IMR-90 (cell line): ENCODE data around the gene OR13C9. TPM values are rescaled to one million over a fixed set of nuclear protein-coding genes. Genes with fewer than 3 reads are reported as not detected.
"Not testable (repeated sequence)": the region's sequence is repeated elsewhere in the genome, so short reads cannot be mapped to it uniquely, and the experiment has no call there.

Source experiments
- ATAC-seq: fragments of 200-7000 bp; cut with Tn5 transposase; 2 replicates; pipeline ENCODE4 v1.9.1; 2020; ENCODE audit warnings: low read depth, mild to moderate bottlenecking, moderate library complexity
- BruUV-seq: library from RNA; stranded (reverse); fragments of 400-500 nt; replicated peaks from 2 replicates; lab custom pipeline; 2021; lab: Mats Ljungman, UMichigan
- CTCF ChIA-PET: fragments of 300-600 bp; formaldehyde crosslinking; extraction: SDS; loops from one replicate; lab custom pipeline; 2021; ENCODE audit warnings: antibody characterized with exemption; lab: Yijun Ruan, JAX
- POLR2A ChIA-PET: fragments of 300-600 bp; sonication (Branson Sonifier 250); formaldehyde crosslinking; loops from one replicate; lab custom pipeline; 2022; ENCODE audit warnings: antibody characterized with exemption; ENCODE audit not compliant: unreplicated experiment; lab: Charles Lee
- DNase-seq: peaks from one replicate; pipeline ENCODE4 v3.0.0; 2013
- H2AFZ ChIP-seq: replicated peaks from 2 replicates; pipeline ENCODE3; 2013; ENCODE audit warnings: low read length, mild to moderate bottlenecking; ENCODE audit not compliant: poor library complexity
- H2AK5ac ChIP-seq: 2 replicates; pipeline ENCODE4 v1.6.1; 2013; ENCODE audit warnings: low read depth, low read length, inconsistent platforms
- H2AK9ac ChIP-seq: replicated peaks from 2 replicates; pipeline ENCODE3; 2013; ENCODE audit warnings: mild to moderate bottlenecking, low read depth, low read length, moderate library complexity; ENCODE audit not compliant: poor library complexity
- H2BK120ac ChIP-seq: 2 replicates; pipeline ENCODE4 v1.6.1; 2013; ENCODE audit warnings: low read depth, low read length, inconsistent platforms
- H2BK15ac ChIP-seq: 3 replicates; pipeline ENCODE4 v1.6.1; 2013; ENCODE audit warnings: low read depth, low read length, inconsistent platforms
- H2BK20ac ChIP-seq: 2 replicates; pipeline ENCODE4 v1.6.1; 2013; ENCODE audit warnings: low read depth, mild to moderate bottlenecking, inconsistent platforms, low read length, moderate library complexity
- H2BK5ac ChIP-seq: 2 replicates; pipeline ENCODE4 v1.6.1; 2013; ENCODE audit warnings: mild to moderate bottlenecking, low read depth, low read length, inconsistent platforms; ENCODE audit not compliant: poor library complexity, severe bottlenecking
- H3K14ac ChIP-seq: replicated peaks from 2 replicates; pipeline ENCODE4 v1.6.1; 2013; ENCODE audit warnings: low read depth, low read length, inconsistent platforms
- H3K18ac ChIP-seq: 2 replicates; pipeline ENCODE4 v1.6.1; 2013; ENCODE audit warnings: low read depth, low read length, control low read depth
- H3K23ac ChIP-seq: 2 replicates; pipeline ENCODE4 v1.6.1; 2013; ENCODE audit warnings: low read depth, low read length, inconsistent platforms
- H3K27ac ChIP-seq: 2 replicates; pipeline ENCODE4 v1.5.1; 2013; ENCODE audit warnings: mild to moderate bottlenecking, control low read depth, low read length; ENCODE audit not compliant: insufficient read depth
- H3K27me3 ChIP-seq: 2 replicates; pipeline ENCODE4 v1.6.1; 2013; ENCODE audit warnings: low read length; ENCODE audit not compliant: control insufficient read depth, insufficient read depth
- H3K36me3 ChIP-seq: 2 replicates; pipeline ENCODE4 v1.6.1; 2013; ENCODE audit warnings: low read length, mixed read lengths; ENCODE audit not compliant: control insufficient read depth, insufficient read depth
- H3K4ac ChIP-seq: 2 replicates; pipeline ENCODE4 v1.6.1; 2013; ENCODE audit warnings: low read depth, low read length, inconsistent platforms
- H3K4me1 ChIP-seq: 2 replicates; pipeline ENCODE4 v1.6.1; 2013; ENCODE audit warnings: low read length, mixed read lengths; ENCODE audit not compliant: control insufficient read depth, insufficient read depth
- H3K4me2 ChIP-seq: 2 replicates; pipeline ENCODE4 v1.6.1; 2013; ENCODE audit warnings: low read depth, mild to moderate bottlenecking, control low read depth, low read length, moderate library complexity
- H3K4me3 ChIP-seq: 2 replicates; pipeline ENCODE4 v1.5.1; 2013; ENCODE audit warnings: low read depth, mild to moderate bottlenecking, control low read depth, low read length, moderate library complexity; ENCODE audit not compliant: insufficient read depth
- H3K56ac ChIP-seq: 2 replicates; pipeline ENCODE4 v1.6.1; 2013; ENCODE audit warnings: low read length, inconsistent platforms; ENCODE audit not compliant: insufficient read depth; ENCODE audit errors: extremely low read depth
- H3K79me1 ChIP-seq, 2 experiments: 2 replicates each; pipeline ENCODE4 v1.6.1; 2013; ENCODE audit warnings: low read length in 2 of 2, inconsistent platforms in 1 of 2, low read depth in 1 of 2
- H3K9ac ChIP-seq: 2 replicates; pipeline ENCODE4 v1.6.1; 2013; ENCODE audit warnings: low read depth, low read length, control low read depth
- H3K9me1 ChIP-seq: 2 replicates; pipeline ENCODE4 v1.6.1; 2013; ENCODE audit warnings: low read length, inconsistent platforms; ENCODE audit not compliant: insufficient read depth
- H3K9me3 ChIP-seq: 2 replicates; pipeline ENCODE4 v1.6.1; 2013; ENCODE audit warnings: low read length; ENCODE audit not compliant: control insufficient read depth, insufficient read depth
- H4K20me1 ChIP-seq: 2 replicates; pipeline ENCODE4 v1.6.1; 2013; ENCODE audit warnings: low read length, inconsistent platforms; ENCODE audit not compliant: insufficient read depth
- H4K5ac ChIP-seq: 2 replicates; pipeline ENCODE4 v1.6.1; 2013; ENCODE audit warnings: mild to moderate bottlenecking, low read depth, low read length, control low read depth
- H4K8ac ChIP-seq, 2 experiments: 2 replicates each; pipeline ENCODE4 v1.6.1; 2013; ENCODE audit warnings: low read depth in 2 of 2, low read length in 2 of 2, control low read depth in 1 of 2, inconsistent platforms in 1 of 2
- H4K91ac ChIP-seq: 2 replicates; pipeline ENCODE4 v1.6.1; 2013; ENCODE audit warnings: low read depth, low read length, inconsistent platforms; ENCODE audit not compliant: insufficient read depth
- WGBS, 2 experiments: methylation state at CpG; one replicate each; pipeline versions ENCODE4 v1.1.5 to v1.1.7; 2013; ENCODE audit warnings: missing lambda C conversion rate in 2 of 2; ENCODE audit not compliant: insufficient read length in 1 of 2; ENCODE audit errors: extremely low coverage in 2 of 2; 5-methylcytosine and 5-hydroxymethylcytosine counted together
- dilution Hi-C: fragments of 300-500 bp; cut with HindIII; formaldehyde crosslinking; loops from one replicate; pipeline ENCODE4 v1.14.3; 2018; ENCODE audit warnings: low sequenced_read_pairs; ENCODE audit not compliant: unreplicated experiment
- in situ Hi-C: fragments of 300-500 bp; cut with MboI; formaldehyde crosslinking; loops from 3 replicates; pipeline ENCODE4 v1.14.3; 2019; ENCODE audit warnings: low sequenced_read_pairs, inconsistent platforms, mixed read lengths
- intact Hi-C: fragments of 100-400 bp; cut with micrococcal nuclease; formaldehyde crosslinking; loops from 2 replicates; pipeline ENCODE4 v1.10.0; 2022
- polyA plus RNA-seq, 3 experiments: library from polyadenylated mRNA; depleted of rRNA; stranded (reverse); fragments of >200 nt; gene quantifications; 2 replicates each; pipeline ENCODE4 v1.2.3, GENCODE V29; 2012; ENCODE audit warnings: low replicate concordance in 1 of 3
- total RNA-seq: library from RNA; depleted of rRNA; stranded (reverse); fragments of >200 nt; gene quantifications from 2 replicates; pipeline ENCODE4 v1.2.3, GENCODE V29; 2012

The OR13C9 gene
- total and polyA plus RNA-seq, 2 of the 4 experiments (the other 2 are of a cell fraction) = not detected

- H4K91ac ChIP-seq, H3K9me1 ChIP-seq, H3K14ac ChIP-seq, H4K8ac ChIP-seq, H3K4me3 ChIP-seq, H3K18ac ChIP-seq, H3K4me2 ChIP-seq, DNase-seq, H4K5ac ChIP-seq, H3K4me1 ChIP-seq, intact Hi-C loops, H3K27me3 ChIP-seq, POLR2A ChIA-PET, H4K20me1 ChIP-seq, in situ Hi-C loops, H2BK5ac ChIP-seq, dilution Hi-C loops, ATAC-seq, H2AK9ac ChIP-seq, H3K9me3 ChIP-seq, H2BK120ac ChIP-seq, H3K27ac ChIP-seq, H3K56ac ChIP-seq, H2AK5ac ChIP-seq, H2AFZ ChIP-seq, BruUV-seq, H3K9ac ChIP-seq, H2BK15ac ChIP-seq, H3K36me3 ChIP-seq, CTCF ChIA-PET, H3K23ac ChIP-seq, H2BK20ac ChIP-seq, H3K79me1 ChIP-seq, H3K4ac ChIP-seq: not testable (repeated sequence)
Observed at GRCh38 chr9:104599313-104599712, 18.7 kb downstream of the OR13C9 start, which contains the start of gene OR13C5. Gene OR13C5 (minus strand): TSS chr9:104599413. CDS start chr9:104599413, 0 bp downstream.

DNA sequence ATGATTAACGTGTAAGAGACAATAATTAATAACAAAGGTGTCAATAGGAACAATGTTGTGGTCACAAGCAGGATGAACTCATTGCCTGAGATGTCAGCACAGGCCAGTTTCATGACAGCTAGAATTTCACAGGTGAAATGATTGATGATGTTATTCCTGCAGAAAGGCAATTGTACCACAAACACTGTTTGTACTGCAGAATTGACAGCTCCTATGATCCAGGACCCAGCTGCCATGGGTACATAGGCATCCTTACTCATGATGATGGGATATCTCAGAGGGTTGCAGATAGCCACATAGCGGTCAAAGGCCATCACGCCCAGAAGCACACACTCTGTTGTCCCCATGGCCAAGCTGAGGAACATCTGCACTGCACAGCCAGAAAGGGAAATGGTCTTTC is 19.3 kb downstream of the OR13C9 start:
- not testable (repeated sequence) for BruUV-seq, ATAC-seq

More for the DNA sequence above, 19.3 kb downstream of the OR13C9 start:
- H3K23ac ChIP-seq, H3K9ac ChIP-seq, H3K56ac ChIP-seq, H3K79me1 ChIP-seq, H3K18ac ChIP-seq, H2AFZ ChIP-seq, H3K27me3 ChIP-seq, H3K4me1 ChIP-seq, H2BK5ac ChIP-seq, H3K4me2 ChIP-seq, H2BK20ac ChIP-seq, intact Hi-C loops, H4K8ac ChIP-seq, H3K36me3 ChIP-seq, DNase-seq, H4K20me1 ChIP-seq, H2AK5ac ChIP-seq, H4K5ac ChIP-seq, H3K4me3 ChIP-seq, CTCF ChIA-PET, H3K4ac ChIP-seq, H3K9me3 ChIP-seq, H3K27ac ChIP-seq, dilution Hi-C loops, H3K9me1 ChIP-seq, H2BK120ac ChIP-seq, H2AK9ac ChIP-seq, H4K91ac ChIP-seq, H3K14ac ChIP-seq, H2BK15ac ChIP-seq, in situ Hi-C loops, POLR2A ChIA-PET: not testable (repeated sequence)
- WGBS, 2 experiments = no CpG with 5 or more reads among the region's 3 CpGs
